C4-2B (cell line): ENCODE data around the gene GRHL1.

ENCODE experiments used
- H3K27ac ChIP-seq: fragments of 450-650 bp; 2 replicates; pipeline ENCODE4 v1.5.1; 2017
- CTCF ChIP-seq: fragments of 450-650 bp; conservative IDR thresholded peaks from 2 replicates; pipeline ENCODE4 v1.5.1; 2017; ENCODE audit warnings: mild to moderate bottlenecking
- ZFX ChIP-seq: fragments of 450-650 bp; IDR thresholded peaks from 2 replicates; pipeline ENCODE4 v1.6.1; 2017

GRHL1 gene

GRCh38 chr2:10039658-10040410 is 88.3 kb downstream of the GRHL1 start:
- TF ChIP-seq CTCF (peak; percentile 43), ZFX (no peak)
- peak overlapping the region; percentile 72 for H3K27ac ChIP-seq

GRCh38 chr2:10041711-10042110 is 90.2 kb downstream of the GRHL1 start:
- TF ChIP-seq CTCF = no peak
- TF ChIP-seq ZFX = no peak
- peak overlapping the region; percentile 65; the same call in 1 of the 2 replicates for H3K27ac ChIP-seq

- peak overlapping the region; percentile 65 for H3K27ac ChIP-seq
- no peak for TF ChIP-seq ZFX
- TF ChIP-seq CTCF = peak; percentile 27; the same call in 1 of the 2 replicates
These were observed 91.0 kb downstream of the GRHL1 start for GRCh38 chr2:10042301-10043161.

- TF ChIP-seq ZFX (0 out of 2 replicates have a peak, but pooled peaks have one; percentile 42), CTCF (no peak)
- peak within 1 kb of the TSS; percentile 78 for H3K27ac ChIP-seq
These were observed 91.9 kb downstream of the GRHL1 start, which contains the start of gene KLF11 for GRCh38 chr2:10043256-10043905. Gene KLF11, plus strand, starts transcription at chr2:10043550. Its CDS starts 167 bp downstream, at chr2:10043717.

- H3K27ac ChIP-seq = peak overlapping the region; percentile 78
- TF ChIP-seq ZFX = no peak; the same call in 1 of the 2 replicates
- TF ChIP-seq CTCF = no peak
These were observed 92.6 kb downstream of the GRHL1 start for GRCh38 chr2:10043906-10044601.

GRCh38 chr2:10045561-10046355 is 94.3 kb downstream of the GRHL1 start:
- TF ChIP-seq ZFX = no peak
- TF ChIP-seq CTCF = no peak
- no peak overlapping the region for H3K27ac ChIP-seq
